Erythroblast (primary cell): ENCODE results near the gene DCAF15.

Source experiments
- GATA1 ChIP-seq: IDR thresholded peaks from 2 replicates; pipeline ENCODE4 v1.6.1; 2011; ENCODE audit warnings: low read depth, mild to moderate bottlenecking, control low read depth, low read length, moderate library complexity
- POLR2A ChIP-seq: IDR thresholded peaks from 2 replicates; pipeline ENCODE4 v1.6.1; 2011; ENCODE audit warnings: mild to moderate bottlenecking, low read length

GRCh38 chr19:13908674-13909073 is 43.6 kb upstream of the DCAF15 start:
- TF ChIP-seq POLR2A (no peak), GATA1 (no peak)
